ENCODE measurements around the gene AFF2.

The AFF2 gene

GRCh38 chrX:149010013-149010852, 509.8 kb downstream of the AFF2 start:
- no peak for DNase-seq (ENCODE audit: low spot score)

- no peak for DNase-seq (ENCODE audit: low spot score)
Measured at GRCh38 chrX:149010853-149011224, 510.4 kb downstream of the AFF2 start.

GRCh38 chrX:149013081-149013480, 512.7 kb downstream of the AFF2 start:
- no peak for DNase-seq (ENCODE audit: low spot score)

GRCh38 chrX:149021159-149021558, 520.7 kb downstream of the AFF2 start:
- no peak for DNase-seq (ENCODE audit: low spot score)

- DNase-seq (ENCODE audit: low spot score), result no peak
Measured at GRCh38 chrX:149022485-149022884, 522.1 kb downstream of the AFF2 start.

GRCh38 chrX:149032449-149032848, 532.0 kb downstream of the AFF2 start:
- DNase-seq (ENCODE audit: low spot score), result no peak

GRCh38 chrX:149036086-149036485, 535.7 kb downstream of the AFF2 start:
- DNase-seq (ENCODE audit: low spot score), result no peak

- DNase-seq (ENCODE audit: low spot score), result no peak
Measured at GRCh38 chrX:149037281-149037870, 537.0 kb downstream of the AFF2 start.

- no peak for DNase-seq (ENCODE audit: low spot score)
Measured at GRCh38 chrX:149039057-149039456, 538.6 kb downstream of the AFF2 start.

- DNase-seq (ENCODE audit: low spot score), result no peak
Measured at GRCh38 chrX:149040873-149041535, 540.6 kb downstream of the AFF2 start.

- no peak for DNase-seq (ENCODE audit: low spot score)
Measured at GRCh38 chrX:149043401-149043800, 543.0 kb downstream of the AFF2 start.

- DNase-seq (ENCODE audit: low spot score), result no peak
Measured at GRCh38 chrX:149044471-149044870, 544.1 kb downstream of the AFF2 start.

- no peak for DNase-seq (ENCODE audit: low spot score)
Measured at GRCh38 chrX:149045645-149046210, 545.3 kb downstream of the AFF2 start.
